GM23338 (cell line): ENCODE results near the gene ZFYVE16.

Source experiments
- CTCF ChIP-seq, 2 experiments: fragments of 200-600 bp in 1 of 2; sonication (generic) in 1 of 2; conservative IDR thresholded peaks; 2 replicates each; pipeline versions ENCODE4 v1.5.1 to v1.6.1; 2016 to 2017; ENCODE audit warnings: antibody characterized with exemption in 2 of 2, low read depth in 2 of 2, mild to moderate bottlenecking in 2 of 2, moderate library complexity in 1 of 2
- EZH2 ChIP-seq: fragments of 200-600 bp; sonication (generic); IDR thresholded peaks from one replicate; pipeline ENCODE4 v1.8.0; 2017; ENCODE audit warnings: antibody characterized with exemption, mild to moderate bottlenecking, low read depth; ENCODE audit not compliant: unreplicated experiment
- EZH2phosphoT487 ChIP-seq: fragments of 200-600 bp; sonication (generic); IDR thresholded peaks from one replicate; pipeline ENCODE4 v1.8.1; 2018; ENCODE audit warnings: antibody characterized with exemption; ENCODE audit not compliant: unreplicated experiment
- POLR2AphosphoS5 ChIP-seq: IDR thresholded peaks from 2 replicates; pipeline ENCODE4 v1.6.1; 2016; ENCODE audit warnings: antibody characterized with exemption, low read depth
- REST ChIP-seq: IDR thresholded peaks from one replicate; pipeline ENCODE4 v1.6.1; 2018; ENCODE audit warnings: antibody characterized with exemption; ENCODE audit not compliant: unreplicated experiment

- no peak for TF ChIP-seq CTCF (conservative IDR thresholded peaks at IDR 0.05; ENCODE audit: low read depth in 2 of 2)
- TF ChIP-seq EZH2phosphoT487: no peak
- no peak for TF ChIP-seq EZH2
- TF ChIP-seq POLR2AphosphoS5: no peak
- TF ChIP-seq REST: no peak
Measured at GRCh38 chr5:80502800-80503199, 94.9 kb downstream of the ZFYVE16 start.
